CD8-positive, alpha-beta memory T cell (primary cell): Measurements from ENCODE around the gene SPECC1. TPM values are rescaled to one million over a fixed set of nuclear protein-coding genes. Genes with fewer than 3 reads are reported as not detected.
A peak's percentile ranks its signal among the peaks of the same experiment; 100 is the strongest.

Source experiments
- CTCF ChIA-PET: fragments of 350-600 bp; sonication (Branson Sonifier 250); formaldehyde crosslinking; loops from one replicate; lab custom pipeline; 2021; ENCODE audit warnings: antibody characterized with exemption; lab: Charles Lee
- POLR2A ChIA-PET: fragments of 350-600 bp; sonication (Branson Sonifier 250); formaldehyde crosslinking; loops from one replicate; lab custom pipeline; 2021; ENCODE audit warnings: antibody characterized with exemption; lab: Charles Lee
- DNase-seq, 5 donors: peaks; one replicate each; pipeline versions ENCODE4 v3.0.0 to v3.0.0-alpha.2; 2020 to 2022; ENCODE audit warnings: mixed read lengths in 1 of 5
- H3K27ac ChIP-seq: one replicate; pipeline ENCODE4 v1.7.0; 2013; ENCODE audit warnings: low read depth, mild to moderate bottlenecking, low read length, moderate library complexity
- H3K27me3 ChIP-seq: 2 replicates; pipeline ENCODE4 v1.7.0; 2013; ENCODE audit warnings: low read length, mild to moderate bottlenecking; ENCODE audit not compliant: insufficient read depth, poor library complexity, severe bottlenecking
- H3K36me3 ChIP-seq: 2 replicates; pipeline ENCODE4 v1.7.0; 2013; ENCODE audit warnings: mild to moderate bottlenecking, low read length, moderate library complexity; ENCODE audit not compliant: insufficient read depth
- H3K4me1 ChIP-seq: 2 replicates; pipeline ENCODE4 v1.7.0; 2013; ENCODE audit warnings: mild to moderate bottlenecking, low read length, moderate library complexity; ENCODE audit not compliant: insufficient read depth
- H3K4me3 ChIP-seq: 2 replicates; pipeline ENCODE4 v1.7.0; 2013; ENCODE audit warnings: mild to moderate bottlenecking, low read length
- H3K9me3 ChIP-seq: 2 replicates; pipeline ENCODE4 v1.7.0; 2013; ENCODE audit warnings: mild to moderate bottlenecking, low read length
- H3K27ac Mint-ChIP-seq, 8 donors: one replicate each; pipeline ENCODE4 v1.8.0; 2020 to 2021; ENCODE audit warnings: mixed read lengths in 8 of 8, mild to moderate bottlenecking in 6 of 8, inconsistent platforms in 3 of 8, moderate library complexity in 3 of 8
- H3K27me3 Mint-ChIP-seq, 2 donors: one replicate each; pipeline ENCODE4 v1.8.0; 2020 to 2021; ENCODE audit warnings: mixed read lengths in 2 of 2, mild to moderate bottlenecking in 1 of 2, moderate library complexity in 1 of 2
- H3K36me3 Mint-ChIP-seq, 3 donors: one replicate each; pipeline ENCODE4 v1.8.0; 2020 to 2021; ENCODE audit warnings: mixed read lengths in 3 of 3, inconsistent platforms in 1 of 3, mild to moderate bottlenecking in 1 of 3
- H3K4me1 Mint-ChIP-seq, 3 donors: one replicate each; pipeline ENCODE4 v1.8.0; 2020 to 2021; ENCODE audit warnings: mixed read lengths in 3 of 3, inconsistent platforms in 1 of 3, mild to moderate bottlenecking in 1 of 3
- H3K4me3 Mint-ChIP-seq, 7 donors: one replicate each; pipeline ENCODE4 v1.8.0; 2020 to 2021; ENCODE audit warnings: mixed read lengths in 7 of 7, mild to moderate bottlenecking in 6 of 7, moderate library complexity in 4 of 7, inconsistent platforms in 2 of 7
- H3K9me3 Mint-ChIP-seq, 5 donors: one replicate each; pipeline ENCODE4 v1.8.0; 2020 to 2022; ENCODE audit warnings: mixed read lengths in 5 of 5, mild to moderate bottlenecking in 3 of 5, moderate library complexity in 2 of 5, inconsistent platforms in 1 of 5
- polyA plus RNA-seq: library from polyadenylated mRNA; unstranded; fragments of 300-500 nt; fragmentation: Illumina TruSeq; gene quantifications from one replicate; pipeline ENCODE4 v1.2.3, GENCODE V29; 2021
- total RNA-seq, 2 experiments: library from RNA; stranded (reverse); gene quantifications; one replicate each; pipeline ENCODE4 v1.2.3, GENCODE V29; 2021

The SPECC1 gene
- total and polyA plus RNA-seq, 3 experiments from 2014 or later, result 12.5 to 15.9 (median 13.4) TPM

DNA sequence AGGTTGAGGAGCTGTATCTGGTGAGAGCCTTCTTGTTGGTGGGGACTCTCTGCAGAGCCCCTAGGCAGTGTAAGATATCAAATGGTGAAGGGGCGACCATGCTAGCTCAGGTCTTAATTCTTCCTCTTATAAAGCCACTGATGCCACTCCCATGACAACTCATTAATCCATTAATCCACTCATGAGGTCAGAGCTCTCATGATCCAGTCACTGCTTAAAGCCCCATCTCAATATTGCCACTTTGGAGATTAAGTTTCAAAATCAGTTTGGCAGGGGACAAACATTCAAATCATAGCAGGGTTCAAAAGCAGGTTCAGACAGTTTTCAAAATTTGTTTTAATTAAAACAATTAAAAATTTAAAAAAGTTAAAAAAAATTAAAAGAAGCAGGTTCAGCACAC, 13.1 kb upstream of the SPECC1 start:
- Histone ChIP-seq H3K27ac (no peak overlapping the region), H3K27me3 (no peaks in the 10 kb centered on the region), H3K9me3 (no peaks in the 10 kb centered on the region), H3K4me1 (no peaks in the 10 kb centered on the region), H3K4me3 (no peak overlapping the region), H3K36me3 (no peaks in the 10 kb centered on the region)
- no peak for DNase-seq
- peaks cover 0 to 3% (median 0%) of the 10 kb centered on the region in 3 donors for H3K36me3 Mint-ChIP-seq
- no peaks in the 10 kb centered on the region for H3K9me3 Mint-ChIP-seq
- ChIA-PET POLR2A (no interaction called here), CTCF (interaction anchor here (1.1 to 4.6 kb wide), 3 partner anchors 13 to 120 kb away, joined by 3 to 58 read pairs (median 12); partner anchors contain the start of gene SPECC1)
- H3K27ac Mint-ChIP-seq, result no peak overlapping the region
- H3K4me1 Mint-ChIP-seq, result peaks cover 0 to 8% (median 7%) of the 10 kb centered on the region in 3 donors
- peaks cover 4 to 33% of the 10 kb centered on the region in 2 donors for H3K27me3 Mint-ChIP-seq
- H3K4me3 Mint-ChIP-seq, result no peak overlapping the region

DNA sequence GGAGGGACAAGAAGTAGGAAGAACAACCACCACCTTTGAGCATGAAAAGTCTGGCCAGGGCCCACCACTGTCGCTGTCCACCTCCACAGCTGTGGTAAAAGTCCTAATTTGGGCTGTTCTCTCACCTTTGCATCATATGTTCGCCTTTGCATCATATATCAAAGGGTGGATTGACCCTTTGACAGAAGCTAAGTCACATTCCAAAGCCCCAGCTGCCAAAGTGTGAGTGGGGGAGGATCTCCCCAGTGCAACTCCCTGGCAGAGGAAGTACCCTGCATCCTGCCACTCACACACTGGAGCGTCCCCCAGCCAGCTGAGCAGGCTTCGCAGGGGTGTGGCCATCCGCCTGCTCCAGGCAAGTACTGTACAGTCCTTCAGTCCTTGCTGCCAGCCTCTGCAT, 12.7 kb upstream of the SPECC1 start:
- no peaks in the 10 kb centered on the region for H3K36me3 ChIP-seq
- CTCF ChIA-PET, result interaction anchor here (1.1 to 3.6 kb wide), 2 partner anchors 13 to 21 kb away, joined by 3 to 12 read pairs; partner anchors contain the start of gene SPECC1

GRCh38 chr17:20008242-20009051, 712 bp upstream of the SPECC1 start:
- H3K27me3 Mint-ChIP-seq, result peaks cover 24 to 46% of the 10 kb centered on the region in 2 donors
- H3K9me3 ChIP-seq, result no peaks in the 10 kb centered on the region
- peak overlapping the region in 7 of 8 donors; percentile 22 to 91 (median 83) for H3K27ac Mint-ChIP-seq
- POLR2A ChIA-PET, result interaction anchor here (2.3 kb wide), 1 partner anchor 31 kb away, joined by 16 read pairs; the partner anchor contains the start of gene AKAP10
- peaks cover 11 to 15% (median 14%) of the 10 kb centered on the region in 3 donors for H3K4me1 Mint-ChIP-seq
- peak in 3 of 5 donors; percentile 7 to 53 (median 10) for DNase-seq
- peaks cover 12% of the 10 kb centered on the region for H3K4me1 ChIP-seq
- peaks cover 4% of the 10 kb centered on the region for H3K27me3 ChIP-seq
- no peaks in the 10 kb centered on the region for H3K9me3 Mint-ChIP-seq
- no peaks in the 10 kb centered on the region for H3K36me3 ChIP-seq
- H3K4me3 Mint-ChIP-seq, result peak overlapping the region; percentile 87 to 97 (median 94)
- no peaks in the 10 kb centered on the region for H3K36me3 Mint-ChIP-seq
- H3K4me3 ChIP-seq, result peak overlapping the region; percentile 82
- CTCF ChIA-PET, result interaction anchor here (0.7 to 2.6 kb wide), 14 partner anchors 8 to 112 kb away, joined by 3 to 13 read pairs (median 4); partner anchors contain the start of gene AKAP10
- H3K27ac ChIP-seq, result no peak overlapping the region

More for the DNA sequence above, 12.7 kb upstream of the SPECC1 start:
- Histone ChIP-seq H3K4me3 (no peak overlapping the region), H3K27ac (no peak overlapping the region), H3K4me1 (no peaks in the 10 kb centered on the region), H3K9me3 (no peaks in the 10 kb centered on the region), H3K27me3 (no peaks in the 10 kb centered on the region)
- Mint-ChIP-seq H3K4me3 (no peak overlapping the region), H3K4me1 (peaks cover 0 to 8% (median 7%) of the 10 kb centered on the region in 3 donors), H3K9me3 (no peaks in the 10 kb centered on the region), H3K27me3 (peaks cover 4 to 31% of the 10 kb centered on the region in 2 donors), H3K36me3 (peaks cover 0 to 3% (median 0%) of the 10 kb centered on the region in 3 donors), H3K27ac (peak overlapping the region in 1 of 8 donors; percentile 3)
- no peak for DNase-seq
- POLR2A ChIA-PET, result no interaction called here

DNA sequence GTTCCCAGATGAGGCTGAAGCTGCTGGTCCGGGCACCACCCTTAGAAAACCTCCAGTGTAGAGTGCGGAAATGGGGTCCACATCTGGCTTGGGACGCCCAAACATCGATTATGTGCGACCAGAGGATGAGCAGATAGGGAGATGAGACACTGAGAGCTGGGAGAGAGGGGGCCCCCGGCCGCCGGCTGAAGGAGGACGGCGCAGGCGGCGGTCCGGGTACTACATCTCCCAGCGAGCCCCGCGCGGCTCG, 182 bp upstream of the SPECC1 start:
- CTCF ChIA-PET, result interaction anchor here (0.7 to 2.6 kb wide), 14 partner anchors 9 to 111 kb away, joined by 3 to 13 read pairs (median 4); partner anchors contain the start of gene AKAP10
- H3K4me1 Mint-ChIP-seq, result peaks cover 11 to 15% (median 14%) of the 10 kb centered on the region in 3 donors
- peak overlapping the region in 7 of 8 donors; percentile 22 to 91 (median 83) for H3K27ac Mint-ChIP-seq
- H3K9me3 Mint-ChIP-seq, result no peaks in the 10 kb centered on the region
- H3K4me3 ChIP-seq, result peak overlapping the region; percentile 82
- H3K4me1 ChIP-seq, result peaks cover 12% of the 10 kb centered on the region
- no peaks in the 10 kb centered on the region for H3K36me3 ChIP-seq
- peak overlapping the region; percentile 87 to 97 (median 94) for H3K4me3 Mint-ChIP-seq
- H3K27me3 Mint-ChIP-seq, result peaks cover 23 to 45% of the 10 kb centered on the region in 2 donors
- no peaks in the 10 kb centered on the region for H3K36me3 Mint-ChIP-seq
- POLR2A ChIA-PET, result interaction anchor here (1.6 to 2.3 kb wide), 2 partner anchors 31 to 34 kb away, joined by 4 to 16 read pairs; partner anchors contain the start of gene AKAP10
- peaks cover 4% of the 10 kb centered on the region for H3K27me3 ChIP-seq
- DNase-seq, result no peak
- H3K9me3 ChIP-seq, result no peaks in the 10 kb centered on the region
- H3K27ac ChIP-seq, result no peak overlapping the region

- Mint-ChIP-seq H3K4me3 (peak overlapping the region; percentile 62 to 94 (median 87)), H3K9me3 (no peaks in the 10 kb centered on the region), H3K27ac (peak overlapping the region in 6 of 8 donors; percentile 11 to 88 (median 59)), H3K4me1 (peaks cover 11 to 15% (median 14%) of the 10 kb centered on the region in 3 donors), H3K27me3 (peaks cover 31 to 53% of the 10 kb centered on the region in 2 donors), H3K36me3 (no peaks in the 10 kb centered on the region)
- CTCF ChIA-PET, result interaction anchor here (0.7 to 2.8 kb wide), 10 partner anchors 15 to 103 kb away, joined by 3 to 13 read pairs (median 4); partner anchors contain the start of gene AKAP10
- Histone ChIP-seq H3K4me3 (peak overlapping the region; percentile 82), H3K27me3 (peaks cover 4% of the 10 kb centered on the region), H3K9me3 (no peaks in the 10 kb centered on the region), H3K4me1 (peaks cover 12% of the 10 kb centered on the region), H3K36me3 (no peaks in the 10 kb centered on the region), H3K27ac (no peak overlapping the region)
- POLR2A ChIA-PET, result interaction anchor here (0.6 to 2.3 kb wide), 4 partner anchors 33 to 147 kb away, joined by 3 to 16 read pairs (median 6); partner anchors contain the start of gene AKAP10
- peak in 1 of 5 donors; percentile 7 for DNase-seq
These were observed 1.1 kb downstream of the SPECC1 start for GRCh38 chr17:20010099-20010863.

DNA sequence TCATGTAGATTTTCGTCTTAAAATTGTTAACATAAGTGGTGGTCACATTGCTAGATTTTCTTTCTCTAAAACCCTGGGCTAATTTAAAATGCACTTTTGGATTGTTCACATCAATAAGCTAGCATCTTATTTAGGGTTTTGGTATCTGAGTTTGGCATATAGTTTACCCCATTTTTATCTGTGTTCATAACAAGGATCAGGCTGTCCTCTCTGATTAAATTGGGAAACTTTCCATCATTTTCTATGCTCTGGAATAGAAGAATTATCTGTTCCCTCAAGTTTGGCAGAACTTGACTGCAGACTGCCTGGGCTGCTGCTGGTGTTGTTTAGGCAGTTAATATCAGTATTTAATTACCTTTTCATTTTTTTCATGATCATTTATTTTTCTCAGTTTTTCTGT, 1.8 kb downstream of the SPECC1 start:
- POLR2A ChIA-PET, result no interaction called here
- Histone ChIP-seq H3K4me3 (no peak overlapping the region), H3K27ac (no peak overlapping the region), H3K4me1 (peaks cover 12% of the 10 kb centered on the region), H3K9me3 (no peaks in the 10 kb centered on the region), H3K27me3 (peaks cover 4% of the 10 kb centered on the region), H3K36me3 (no peaks in the 10 kb centered on the region)
- Mint-ChIP-seq H3K27ac (no peak overlapping the region), H3K9me3 (no peaks in the 10 kb centered on the region), H3K4me1 (peaks cover 11 to 15% (median 14%) of the 10 kb centered on the region in 3 donors), H3K36me3 (no peaks in the 10 kb centered on the region), H3K27me3 (peaks cover 27 to 54% of the 10 kb centered on the region in 2 donors), H3K4me3 (peak overlapping the region; percentile 62 to 94 (median 87))
- CTCF ChIA-PET, result interaction anchor here (1.0 to 2.8 kb wide), 5 partner anchors 18 to 102 kb away, joined by 3 to 13 read pairs (median 4); partner anchors contain the start of gene AKAP10
- DNase-seq, result no peak

- Mint-ChIP-seq H3K9me3 (no peaks in the 10 kb centered on the region), H3K27ac (no peak overlapping the region), H3K36me3 (peaks cover 0 to 1% (median 0%) of the 10 kb centered on the region in 3 donors), H3K4me1 (peaks cover 11 to 15% (median 14%) of the 10 kb centered on the region in 3 donors), H3K27me3 (peaks cover 25 to 47% of the 10 kb centered on the region in 2 donors), H3K4me3 (peak overlapping the region in 2 of 7 donors; percentile 11 to 19)
- no peak for DNase-seq
- no peaks in the 10 kb centered on the region for H3K9me3 ChIP-seq
- H3K4me1 ChIP-seq, result peaks cover 12% of the 10 kb centered on the region
- CTCF ChIA-PET, result interaction anchor here (2.3 to 2.8 kb wide), 2 partner anchors 19 to 34 kb away, joined by 8 to 13 read pairs; partner anchors contain the start of gene AKAP10
- no peaks in the 10 kb centered on the region for H3K36me3 ChIP-seq
- no peak overlapping the region for H3K27ac ChIP-seq
- H3K4me3 ChIP-seq, result no peak overlapping the region
- POLR2A ChIA-PET, result no interaction called here
- H3K27me3 ChIP-seq, result peaks cover 4% of the 10 kb centered on the region
These were observed 2.9 kb downstream of the SPECC1 start for GRCh38 chr17:20012017-20012536.
